Liver (tissue), 9 donors: ENCODE data around the gene TMEM63A. TPM values are rescaled to one million over a fixed set of nuclear protein-coding genes. Genes with fewer than 3 reads are reported as not detected.
A peak's percentile ranks its signal among the peaks of the same experiment; 100 is the strongest.
"Not testable (repeated sequence)": the region's sequence is repeated elsewhere in the genome, so short reads cannot be mapped to it uniquely, and the experiment has no call there.

Experiments used
- DNase-seq: peaks from one replicate; pipeline ENCODE4 v3.0.0-alpha.2; 2017; ENCODE audit warnings: low spot score
- H3K27ac ChIP-seq, 2 donors: one replicate each; pipeline ENCODE4 v1.7.0; 2013; ENCODE audit warnings: inconsistent platforms in 2 of 2, low read length in 2 of 2, control low read depth in 1 of 2, low read depth in 1 of 2, mild to moderate bottlenecking in 1 of 2
- H3K27me3 ChIP-seq, 4 donors: one replicate each; pipeline versions ENCODE4 v1.6.1 to v1.7.0; 2013; ENCODE audit warnings: low read length in 3 of 4, inconsistent platforms in 1 of 4, mild to moderate bottlenecking in 1 of 4, moderate library complexity in 1 of 4; ENCODE audit not compliant: control insufficient read depth in 4 of 4, insufficient read depth in 4 of 4
- H3K36me3 ChIP-seq, 4 donors: one replicate each; pipeline versions ENCODE4 v1.6.1 to v1.7.0; 2013; ENCODE audit warnings: low read length in 3 of 4, mild to moderate bottlenecking in 3 of 4, low read depth in 1 of 4, moderate library complexity in 1 of 4; ENCODE audit not compliant: control insufficient read depth in 4 of 4, insufficient read depth in 3 of 4
- H3K4me1 ChIP-seq, 4 donors: one replicate each; pipeline versions ENCODE4 v1.6.1 to v1.7.0; 2013; ENCODE audit warnings: low read length in 3 of 4, mild to moderate bottlenecking in 3 of 4, moderate library complexity in 1 of 4; ENCODE audit not compliant: control insufficient read depth in 4 of 4, insufficient read depth in 4 of 4
- H3K4me3 ChIP-seq, 3 donors: one replicate each; pipeline versions ENCODE4 v1.6.1 to v1.7.0; 2013; ENCODE audit warnings: low read length in 3 of 3, control low read depth in 1 of 3, low read depth in 1 of 3, mild to moderate bottlenecking in 1 of 3
- H3K9ac ChIP-seq, 2 donors: one replicate each; pipeline ENCODE4 v1.7.0; 2013; ENCODE audit warnings: low read length in 2 of 2, mild to moderate bottlenecking in 2 of 2, moderate library complexity in 2 of 2, control low read depth in 1 of 2, low read depth in 1 of 2
- H3K9me3 ChIP-seq, 4 donors: one replicate each; pipeline versions ENCODE4 v1.6.1 to v1.7.0; 2013; ENCODE audit warnings: low read length in 3 of 4; ENCODE audit not compliant: control insufficient read depth in 4 of 4
- EGR1 ChIP-seq, 2 donors: IDR thresholded peaks; 2 replicates each; pipeline ENCODE4 v1.6.1; 2016 to 2018; ENCODE audit warnings: antibody characterized with exemption in 2 of 2, low read depth in 2 of 2
- FOXA1 ChIP-seq: IDR thresholded peaks from 2 replicates; pipeline ENCODE4 v1.6.1; 2016; ENCODE audit warnings: antibody characterized with exemption
- FOXA2 ChIP-seq: IDR thresholded peaks from 2 replicates; pipeline ENCODE4 v1.6.1; 2016; ENCODE audit warnings: antibody characterized with exemption
- GABPA ChIP-seq, 2 donors: IDR thresholded peaks in 1 of 2; conservative IDR thresholded peaks in 1 of 2; 2 replicates each; pipeline ENCODE4 v1.6.1; 2016; ENCODE audit warnings: antibody characterized with exemption in 2 of 2, mild to moderate bottlenecking in 1 of 2, moderate library complexity in 1 of 2
- HNF4A ChIP-seq, 2 donors: conservative IDR thresholded peaks; 2 replicates each; pipeline ENCODE4 v1.6.1; 2016; ENCODE audit warnings: antibody characterized with exemption in 2 of 2, mild to moderate bottlenecking in 2 of 2
- JUND ChIP-seq, 2 donors: IDR thresholded peaks; 2 replicates each; pipeline ENCODE4 v1.6.1; 2016; ENCODE audit warnings: antibody characterized with exemption in 2 of 2
- NR2F2 ChIP-seq: IDR thresholded peaks from 2 replicates; pipeline ENCODE4 v1.6.1; 2016; ENCODE audit warnings: antibody characterized with exemption
- RAD21 ChIP-seq, 2 donors: IDR thresholded peaks; 2 replicates each; pipeline ENCODE4 v1.6.1; 2016; ENCODE audit warnings: antibody characterized with exemption in 2 of 2, mild to moderate bottlenecking in 2 of 2
- REST ChIP-seq: IDR thresholded peaks from 2 replicates; pipeline ENCODE4 v1.6.1; 2016; ENCODE audit warnings: antibody characterized with exemption, mild to moderate bottlenecking
- RXRA ChIP-seq, 2 donors: IDR thresholded peaks; 2 replicates each; pipeline ENCODE4 v1.6.1; 2017 to 2018; ENCODE audit warnings: antibody characterized with exemption in 2 of 2, mild to moderate bottlenecking in 1 of 2
- SP1 ChIP-seq: IDR thresholded peaks from 2 replicates; pipeline ENCODE4 v1.6.1; 2018; ENCODE audit warnings: antibody characterized with exemption, mild to moderate bottlenecking
- TAF1 ChIP-seq: conservative IDR thresholded peaks from 2 replicates; pipeline ENCODE4 v1.6.1; 2016; ENCODE audit warnings: antibody characterized with exemption, mild to moderate bottlenecking
- WGBS: extraction: QIAGEN DNeasy Blood & Tissue Kit; methylation state at CpG from one replicate; pipeline ENCODE4 v1.1.7; 2013; 5-methylcytosine and 5-hydroxymethylcytosine counted together
- polyA plus RNA-seq, 2 donors: library from polyadenylated mRNA; stranded (reverse) in 1 of 2; unstranded in 1 of 2; fragments of 200-250 nt in 1 of 2; fragments of >200 nt in 1 of 2; fragmentation: Nextera tagmentation in 1 of 2; extraction: Ambion mirVana in 1 of 2; gene quantifications; one replicate each; pipeline versions ENCODE4 v1.2.1 to v1.2.3, GENCODE V29; 2013 to 2015
- total RNA-seq, 2 donors: library from RNA; depleted of rRNA; stranded (reverse); fragments of >200 nt; gene quantifications; one replicate each; pipeline ENCODE4 v1.2.3, GENCODE V29; 2014
- TF ChIP-seq, protein P1 (sequence below): IDR thresholded peaks from 2 replicates; pipeline ENCODE4 v1.6.1; 2016; ENCODE audit warnings: antibody characterized with exemption
- TF ChIP-seq, protein P2 (sequence below): IDR thresholded peaks from 2 replicates; pipeline ENCODE4 v1.6.1; 2016; ENCODE audit warnings: antibody characterized with exemption
- TF ChIP-seq, protein P3 (sequence below): fragments of 150-350 bp; IDR thresholded peaks from 2 replicates; pipeline ENCODE4 v1.5.1; 2017; ENCODE audit warnings: improper control_type of control experiment, low read depth, low read length; ENCODE audit not compliant: missing input control
- donor health status: healthy.
- donor health status: healthy.
- donor health status: healthy.
- donor health status: healthy.
- donor health status: healthy.

Gene TMEM63A
- total and polyA plus RNA-seq, 4 donors, result 9.6 to 54.0 (median 11.6) TPM

GRCh38 chr1:225806249-225806648 is 75.9 kb downstream of the TMEM63A start:
- no peak for DNase-seq
- no peak for TF ChIP-seq EGR1 (IDR thresholded peaks at IDR 0.05; ENCODE audit: low read depth in 2 of 2)
- TF ChIP-seq, protein P1, sequence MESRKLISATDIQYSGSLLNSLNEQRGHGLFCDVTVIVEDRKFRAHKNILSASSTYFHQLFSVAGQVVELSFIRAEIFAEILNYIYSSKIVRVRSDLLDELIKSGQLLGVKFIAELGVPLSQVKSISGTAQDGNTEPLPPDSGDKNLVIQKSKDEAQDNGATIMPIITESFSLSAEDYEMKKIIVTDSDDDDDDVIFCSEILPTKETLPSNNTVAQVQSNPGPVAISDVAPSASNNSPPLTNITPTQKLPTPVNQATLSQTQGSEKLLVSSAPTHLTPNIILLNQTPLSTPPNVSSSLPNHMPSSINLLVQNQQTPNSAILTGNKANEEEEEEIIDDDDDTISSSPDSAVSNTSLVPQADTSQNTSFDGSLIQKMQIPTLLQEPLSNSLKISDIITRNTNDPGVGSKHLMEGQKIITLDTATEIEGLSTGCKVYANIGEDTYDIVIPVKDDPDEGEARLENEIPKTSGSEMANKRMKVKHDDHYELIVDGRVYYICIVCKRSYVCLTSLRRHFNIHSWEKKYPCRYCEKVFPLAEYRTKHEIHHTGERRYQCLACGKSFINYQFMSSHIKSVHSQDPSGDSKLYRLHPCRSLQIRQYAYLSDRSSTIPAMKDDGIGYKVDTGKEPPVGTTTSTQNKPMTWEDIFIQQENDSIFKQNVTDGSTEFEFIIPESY, result no peak
- TF ChIP-seq, protein P2, sequence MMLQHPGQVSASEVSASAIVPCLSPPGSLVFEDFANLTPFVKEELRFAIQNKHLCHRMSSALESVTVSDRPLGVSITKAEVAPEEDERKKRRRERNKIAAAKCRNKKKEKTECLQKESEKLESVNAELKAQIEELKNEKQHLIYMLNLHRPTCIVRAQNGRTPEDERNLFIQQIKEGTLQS, result no peak
- TF ChIP-seq RAD21 (IDR thresholded peaks at IDR 0.05), result no peak
- TF ChIP-seq JUND (IDR thresholded peaks at IDR 0.05), result no peak
- TF ChIP-seq FOXA1, result no peak
- TF ChIP-seq HNF4A (conservative IDR thresholded peaks at IDR 0.05), result no peak
- no peak for TF ChIP-seq FOXA2
- no peak for TF ChIP-seq SP1
- no peak for TF ChIP-seq REST
- no peak for TF ChIP-seq RXRA (IDR thresholded peaks at IDR 0.05)
- TF ChIP-seq NR2F2, result no peak
- no peak for TF ChIP-seq TAF1
- no peak for TF ChIP-seq GABPA (IDR thresholded peaks at IDR 0.05 in 1 of 2, conservative IDR thresholded peaks at IDR 0.05 in 1 of 2)
- TF ChIP-seq, protein P3, sequence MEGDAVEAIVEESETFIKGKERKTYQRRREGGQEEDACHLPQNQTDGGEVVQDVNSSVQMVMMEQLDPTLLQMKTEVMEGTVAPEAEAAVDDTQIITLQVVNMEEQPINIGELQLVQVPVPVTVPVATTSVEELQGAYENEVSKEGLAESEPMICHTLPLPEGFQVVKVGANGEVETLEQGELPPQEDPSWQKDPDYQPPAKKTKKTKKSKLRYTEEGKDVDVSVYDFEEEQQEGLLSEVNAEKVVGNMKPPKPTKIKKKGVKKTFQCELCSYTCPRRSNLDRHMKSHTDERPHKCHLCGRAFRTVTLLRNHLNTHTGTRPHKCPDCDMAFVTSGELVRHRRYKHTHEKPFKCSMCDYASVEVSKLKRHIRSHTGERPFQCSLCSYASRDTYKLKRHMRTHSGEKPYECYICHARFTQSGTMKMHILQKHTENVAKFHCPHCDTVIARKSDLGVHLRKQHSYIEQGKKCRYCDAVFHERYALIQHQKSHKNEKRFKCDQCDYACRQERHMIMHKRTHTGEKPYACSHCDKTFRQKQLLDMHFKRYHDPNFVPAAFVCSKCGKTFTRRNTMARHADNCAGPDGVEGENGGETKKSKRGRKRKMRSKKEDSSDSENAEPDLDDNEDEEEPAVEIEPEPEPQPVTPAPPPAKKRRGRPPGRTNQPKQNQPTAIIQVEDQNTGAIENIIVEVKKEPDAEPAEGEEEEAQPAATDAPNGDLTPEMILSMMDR, result no peak
- H3K4me3 ChIP-seq, result no peak overlapping the region

GRCh38 chr1:225801146-225801545 is 81.0 kb downstream of the TMEM63A start:
- not testable (repeated sequence) for H3K9ac ChIP-seq, H3K4me1 ChIP-seq, H3K27me3 ChIP-seq, H3K4me3 ChIP-seq, H3K27ac ChIP-seq, H3K36me3 ChIP-seq, H3K9me3 ChIP-seq, DNase-seq
- TF ChIP-seq HNF4A (conservative IDR thresholded peaks at IDR 0.05) (peak; percentile 5 to 64), SP1 (peak; percentile 9)
- 69% methylated on average over 7 of the region's 7 CpGs for WGBS

More at GRCh38 chr1:225806249-225806648, 75.9 kb downstream of the TMEM63A start:
- Histone ChIP-seq H3K27me3 (no peaks in the 10 kb centered on the region), H3K9ac (no peak overlapping the region), H3K9me3 (no peaks in the 10 kb centered on the region), H3K36me3 (no peaks in the 10 kb centered on the region), H3K27ac (no peak overlapping the region), H3K4me1 (peaks cover 0 to 4% (median under 1%) of the 10 kb centered on the region in 4 donors)
- 97% methylated on average over 1 of the region's 1 CpG for WGBS

- not testable (repeated sequence) for H3K4me1 ChIP-seq, H3K9me3 ChIP-seq, H3K27me3 ChIP-seq, DNase-seq, H3K4me3 ChIP-seq, H3K36me3 ChIP-seq, H3K27ac ChIP-seq, H3K9ac ChIP-seq
- 98% methylated on average over 18 of the region's 18 CpGs for WGBS
Observed at GRCh38 chr1:225796097-225796496, 86.1 kb downstream of the TMEM63A start.
